Calu3 (cell line): ENCODE measurements around the gene XRCC2. TPM values are rescaled to one million over a fixed set of nuclear protein-coding genes. Genes with fewer than 3 reads are reported as not detected.
"Not testable (repeated sequence)": the region's sequence is repeated elsewhere in the genome, so short reads cannot be mapped to it uniquely, and the experiment has no call there.

Source experiments
- Bru-seq: library from RNA; stranded (reverse); fragments of 400-500 nt; gene quantifications from one replicate; lab custom pipeline; 2021; lab: Mats Ljungman, UMichigan
- BruChase-seq, 2 experiments: library from RNA; stranded (reverse); fragments of 400-500 nt; gene quantifications; one replicate each; lab custom pipeline; 2021; lab: Mats Ljungman, UMichigan
- BruUV-seq: library from RNA; stranded (reverse); fragments of 400-500 nt; replicated peaks from 2 replicates; lab custom pipeline; 2021; lab: Mats Ljungman, UMichigan
- CTCF ChIA-PET: fragments of 300-600 bp; sonication (Branson Sonifier 250); formaldehyde crosslinking; loops from one replicate; lab custom pipeline; 2022; ENCODE audit warnings: antibody characterized with exemption; lab: Charles Lee
- DNase-seq: peaks from one replicate; pipeline ENCODE4 v3.0.0; 2022
- H3K27ac Mint-ChIP-seq: one replicate; pipeline ENCODE4 v1.8.0; 2022; ENCODE audit warnings: mixed read lengths; ENCODE audit not compliant: unreplicated experiment
- H3K27me3 Mint-ChIP-seq: one replicate; pipeline ENCODE4 v1.8.0; 2022; ENCODE audit warnings: mixed read lengths; ENCODE audit not compliant: unreplicated experiment
- H3K36me3 Mint-ChIP-seq: one replicate; pipeline ENCODE4 v1.8.0; 2022; ENCODE audit warnings: mild to moderate bottlenecking, moderate library complexity, mixed read lengths; ENCODE audit not compliant: insufficient read depth, unreplicated experiment
- H3K4me1 Mint-ChIP-seq: one replicate; pipeline ENCODE4 v1.8.0; 2022; ENCODE audit warnings: mild to moderate bottlenecking, low read depth, mixed read lengths; ENCODE audit not compliant: unreplicated experiment
- H3K4me3 Mint-ChIP-seq: one replicate; pipeline ENCODE4 v1.8.0; 2022; ENCODE audit warnings: mild to moderate bottlenecking, low read depth, moderate library complexity, mixed read lengths; ENCODE audit not compliant: unreplicated experiment
- H3K9me3 Mint-ChIP-seq: one replicate; pipeline ENCODE4 v1.8.0; 2022; ENCODE audit warnings: low read depth, mixed read lengths; ENCODE audit not compliant: unreplicated experiment
- intact Hi-C: fragments of 100-400 bp; cut with micrococcal nuclease; formaldehyde crosslinking; loops from one replicate; pipeline ENCODE4 v1.10.0; 2022; ENCODE audit not compliant: unreplicated experiment
- long read RNA-seq: library from polyadenylated mRNA; stranded (forward); transcript quantifications from one replicate; pipeline ENCODE4 v2.0.0, GENCODE V29; 2022
- total RNA-seq: library from RNA; stranded (reverse); gene quantifications from 2 replicates; pipeline ENCODE4 v1.2.3, GENCODE V29; 2022
- TF ChIP-seq, protein P1 (sequence below): fragments of 200-600 bp; IDR thresholded peaks from one replicate; pipeline ENCODE4 v1.8.0; 2022; ENCODE audit warnings: antibody characterized with exemption; ENCODE audit not compliant: unreplicated experiment

The XRCC2 gene
- total RNA-seq (22.1 and 23.1 TPM in 2 replicates), Bru-seq, nascent RNA (percentile 88 among the genes with signal in this experiment), BruChase-seq, experiment 1, labeled RNA remaining after a 6-hour chase (percentile 79 among the genes with signal in this experiment), BruChase-seq, experiment 2, labeled RNA remaining after a 2-hour chase (percentile 88 among the genes with signal in this experiment)
- long read RNA-seq, transcript XRCC2-201 (3 exons, 3,067 nt): major isoform, 6 of 9 reads
- long read RNA-seq, partial matches to known transcripts: 1 of 9 reads
- long read RNA-seq, other reads (novel, unspliced or antisense): 2 of 9 reads

- no TSS peak for BruUV-seq
- intact Hi-C loops: loop anchor here (10.0 kb wide), 2 partner anchors 241 to 331 kb away; partner anchors contain the start of gene KMT2C
Observed at GRCh38 chr7:152675759-152676636, at the start of gene XRCC2. Gene XRCC2 (minus strand): TSS chr7:152676141. CDS start chr7:152676079, 62 bp downstream.

GRCh38 chr7:152723364-152723763 is 47.4 kb upstream of the XRCC2 start:
- H3K9me3 Mint-ChIP-seq: peaks cover 3% of the 10 kb centered on the region
- CTCF ChIA-PET: interaction anchor here (0.7 kb wide), 2 partner anchors 126 to 1371 kb away, joined by 3 to 4 read pairs; no protein-coding TSS in a partner anchor
- H3K4me3 Mint-ChIP-seq: no peak overlapping the region
- no peak for DNase-seq
- no peak overlapping the region for H3K27ac Mint-ChIP-seq
- no peaks in the 10 kb centered on the region for H3K36me3 Mint-ChIP-seq
- BruUV-seq: no TSS peak
- TF ChIP-seq, protein P1, sequence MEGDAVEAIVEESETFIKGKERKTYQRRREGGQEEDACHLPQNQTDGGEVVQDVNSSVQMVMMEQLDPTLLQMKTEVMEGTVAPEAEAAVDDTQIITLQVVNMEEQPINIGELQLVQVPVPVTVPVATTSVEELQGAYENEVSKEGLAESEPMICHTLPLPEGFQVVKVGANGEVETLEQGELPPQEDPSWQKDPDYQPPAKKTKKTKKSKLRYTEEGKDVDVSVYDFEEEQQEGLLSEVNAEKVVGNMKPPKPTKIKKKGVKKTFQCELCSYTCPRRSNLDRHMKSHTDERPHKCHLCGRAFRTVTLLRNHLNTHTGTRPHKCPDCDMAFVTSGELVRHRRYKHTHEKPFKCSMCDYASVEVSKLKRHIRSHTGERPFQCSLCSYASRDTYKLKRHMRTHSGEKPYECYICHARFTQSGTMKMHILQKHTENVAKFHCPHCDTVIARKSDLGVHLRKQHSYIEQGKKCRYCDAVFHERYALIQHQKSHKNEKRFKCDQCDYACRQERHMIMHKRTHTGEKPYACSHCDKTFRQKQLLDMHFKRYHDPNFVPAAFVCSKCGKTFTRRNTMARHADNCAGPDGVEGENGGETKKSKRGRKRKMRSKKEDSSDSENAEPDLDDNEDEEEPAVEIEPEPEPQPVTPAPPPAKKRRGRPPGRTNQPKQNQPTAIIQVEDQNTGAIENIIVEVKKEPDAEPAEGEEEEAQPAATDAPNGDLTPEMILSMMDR: no peak
- H3K27me3 Mint-ChIP-seq: no peaks in the 10 kb centered on the region
- intact Hi-C loops: no loop called here
- H3K4me1 Mint-ChIP-seq: no peaks in the 10 kb centered on the region

More at GRCh38 chr7:152675759-152676636, at the start of gene XRCC2:
- peaks cover 4% of the 10 kb centered on the region for H3K9me3 Mint-ChIP-seq
- peak within 1 kb of the TSS; percentile 97 for H3K4me3 Mint-ChIP-seq
- TF ChIP-seq, protein P1: no peak
- no peaks in the 10 kb centered on the region for H3K27me3 Mint-ChIP-seq
- DNase-seq: peak; percentile 94
- peaks cover 20% of the 10 kb centered on the region for H3K36me3 Mint-ChIP-seq
- H3K27ac Mint-ChIP-seq: peak within 1 kb of the TSS; percentile 91
- peaks cover 9% of the 10 kb centered on the region for H3K4me1 Mint-ChIP-seq
- CTCF ChIA-PET: no interaction called here

GRCh38 chr7:152712412-152713042 is 36.6 kb upstream of the XRCC2 start:
- H3K4me3 Mint-ChIP-seq, intact Hi-C loops, H3K9me3 Mint-ChIP-seq, CTCF ChIA-PET, H3K36me3 Mint-ChIP-seq, H3K27me3 Mint-ChIP-seq, H3K27ac Mint-ChIP-seq, H3K4me1 Mint-ChIP-seq, DNase-seq, BruUV-seq: not testable (repeated sequence)

GRCh38 chr7:152711444-152711944 is 35.6 kb upstream of the XRCC2 start:
- no peak overlapping the region for H3K27ac Mint-ChIP-seq
- no peak for DNase-seq
- H3K9me3 Mint-ChIP-seq: no peaks in the 10 kb centered on the region
- BruUV-seq: no TSS peak
- H3K36me3 Mint-ChIP-seq: no peaks in the 10 kb centered on the region
- no peaks in the 10 kb centered on the region for H3K27me3 Mint-ChIP-seq
- intact Hi-C loops: no loop called here
- no peak overlapping the region for H3K4me3 Mint-ChIP-seq
- CTCF ChIA-PET: interaction anchor here (0.6 kb wide), 1 partner anchor 486 kb away, joined by 5 read pairs; no protein-coding TSS in a partner anchor
- no peaks in the 10 kb centered on the region for H3K4me1 Mint-ChIP-seq
- TF ChIP-seq, protein P1: no peak
